Adrenal gland (tissue), 12 donors: ENCODE measurements around the gene SURF4. TPM values are rescaled to one million over a fixed set of nuclear protein-coding genes. Genes with fewer than 3 reads are reported as not detected.

Experiments used
- DNase-seq, 7 donors: peaks; one replicate each; pipeline ENCODE4 v3.0.0-alpha.2; 2019 to 2020
- H3K27ac ChIP-seq, 5 donors: fragments of 200-600 bp; sonication (generic) in 4 of 5; 1 replicate in 3 of 5; 2 replicates in 2 of 5; pipeline versions ENCODE4 v1.5.1 to v1.8.0; 2016 to 2020; ENCODE audit warnings: mild to moderate bottlenecking in 1 of 5
- H3K27me3 ChIP-seq: fragments of 200-600 bp; 2 replicates; pipeline ENCODE4 v1.8.0; 2021
- H3K36me3 ChIP-seq, 2 donors: fragments of 200-600 bp; replicated peaks in 1 of 2; 1 replicate in 1 of 2; 2 replicates in 1 of 2; pipeline versions ENCODE4 v1.5.1 to v1.8.0; 2018 to 2022
- H3K4me1 ChIP-seq, 2 donors: fragments of 200-600 bp; replicated peaks in 1 of 2; 1 replicate in 1 of 2; 2 replicates in 1 of 2; pipeline versions ENCODE4 v1.5.1 to v1.8.0; 2018 to 2021
- H3K4me3 ChIP-seq, 4 donors: fragments of 200-600 bp; sonication (generic) in 3 of 4; one replicate each; pipeline ENCODE4 v1.5.1; 2016 to 2018
- H3K9me3 ChIP-seq, 3 donors: fragments of 200-600 bp; sonication (generic) in 1 of 3; replicated peaks in 1 of 3; 1 replicate in 2 of 3; 2 replicates in 1 of 3; pipeline versions ENCODE4 v1.5.1 to v1.8.0; 2016 to 2021
- CTCF ChIP-seq, 6 experiments: fragments of 450-650 bp in 4 of 6; fragments of 200-600 bp in 2 of 6; sonication (generic) in 1 of 6; IDR thresholded peaks; 1 replicate in 5 of 6; 2 replicates in 1 of 6; pipeline versions ENCODE4 v1.5.1 to v1.8.0; 2016 to 2021; ENCODE audit warnings: antibody characterized with exemption in 6 of 6, mild to moderate bottlenecking in 2 of 6, moderate library complexity in 1 of 6
- POLR2A ChIP-seq, 2 donors: fragments of 450-650 bp; IDR thresholded peaks; one replicate each; pipeline ENCODE4 v1.6.1; 2017; ENCODE audit warnings: antibody characterized with exemption in 2 of 2, mild to moderate bottlenecking in 2 of 2, moderate library complexity in 1 of 2
- WGBS, 4 donors: extraction: QIAGEN DNeasy Blood & Tissue Kit in 2 of 4; methylation state at CpG; one replicate each; pipeline versions ENCODE4 v1.1.5 to v1.1.7; 2013 to 2017; 5-methylcytosine and 5-hydroxymethylcytosine counted together
- intact Hi-C, 2 donors: fragments of 100-400 bp; cut with DNase I; formaldehyde crosslinking; loops; one replicate each; pipeline versions ENCODE4 v1.14.1 to v1.15.0; 2022 to 2023
- polyA plus RNA-seq, 3 donors: library from polyadenylated mRNA; stranded (reverse); fragments of 200-250 nt in 2 of 3; fragments of 350-450 nt in 1 of 3; fragmentation: Illumina TruSeq in 1 of 3; extraction: RNeasy Lipid Tissue Mini Kit (QIAGEN cat#74804) in 1 of 3; gene quantifications; one replicate each; pipeline ENCODE4 v1.2.3, GENCODE V29; 2013 to 2014
- total RNA-seq, 9 donors: library from RNA; depleted of rRNA in 4 of 9; stranded (reverse); fragments of >200 nt in 4 of 9; fragments of 120-200 nt in 1 of 9; fragmentation: NEBNext Ultra II Directional in 1 of 9; extraction: Animal tissue kit (Norgen Biotek cat#: 25700) in 1 of 9; gene quantifications; one replicate each; pipeline versions ENCODE4 v1.1.0 to v1.2.4, GENCODE V29; 2013 to 2023
- donor health status: healthy with polysubstance abuse.
- donor health status: Bipolar disorder and iron deficiency.
- donor health status: DM: yes; HTN: yes; CAD: no.
- donor health status: DM: no; HTN: no; CAD: no.
- donor health status: DM: no; HTN: no; CAD: no.
- donor health status: DM: yes; HTN: yes; CAD: no.

SURF4 gene
- total and polyA plus RNA-seq, 12 donors = 43.4 to 340 (median 177) TPM

GRCh38 chr9:133406480-133407307, 30.8 kb upstream of the SURF4 start:
- WGBS, 4 donors = 60 to 87% (median 68%) methylated on average over 10 to 24 of the region's 24 CpGs
- TF ChIP-seq CTCF (IDR thresholded peaks at IDR 0.05) (peak; percentile 67 to 90 (median 80)), POLR2A (IDR thresholded peaks at IDR 0.05) (no peak)
- Histone ChIP-seq H3K4me3 (no peak overlapping the region), H3K27me3 (no peaks in the 10 kb centered on the region), H3K27ac (peak overlapping the region in 3 of 5 donors; percentile 44 to 74 (median 70)), H3K36me3 (peaks cover 0 to 60% of the 10 kb centered on the region in 2 donors), H3K4me1 (peaks cover 10 to 29% of the 10 kb centered on the region in 2 donors), H3K9me3 (no peaks in the 10 kb centered on the region)
- DNase-seq = peak; percentile 69 to 90 (median 79)
- intact Hi-C loops = loop anchor here in 1 of 2 donors (5.0 to 10.0 kb wide), 2 partner anchors 81 to 222 kb away; no protein-coding TSS in a partner anchor

- H3K36me3 ChIP-seq = peaks cover 0 to 51% of the 10 kb centered on the region in 2 donors
- WGBS, 4 donors = 45 to 64% (median 55%) methylated on average over 14 to 19 of the region's 19 CpGs
- no peak for TF ChIP-seq CTCF (IDR thresholded peaks at IDR 0.05)
- TF ChIP-seq POLR2A (IDR thresholded peaks at IDR 0.05) = no peak
- H3K9me3 ChIP-seq = no peaks in the 10 kb centered on the region
- DNase-seq = peak in 5 of 7 donors; percentile 52 to 74 (median 71)
- H3K4me1 ChIP-seq = peaks cover 10 to 29% of the 10 kb centered on the region in 2 donors
- intact Hi-C loops = loop anchor here in 1 of 2 donors (5.0 to 10.0 kb wide), 2 partner anchors 82 to 221 kb away; no protein-coding TSS in a partner anchor
- no peaks in the 10 kb centered on the region for H3K27me3 ChIP-seq
- peak overlapping the region in 3 of 5 donors; percentile 70 to 83 (median 74) for H3K27ac ChIP-seq
- no peak overlapping the region for H3K4me3 ChIP-seq
Measured at GRCh38 chr9:133405508-133406438, 29.9 kb upstream of the SURF4 start.

DNA sequence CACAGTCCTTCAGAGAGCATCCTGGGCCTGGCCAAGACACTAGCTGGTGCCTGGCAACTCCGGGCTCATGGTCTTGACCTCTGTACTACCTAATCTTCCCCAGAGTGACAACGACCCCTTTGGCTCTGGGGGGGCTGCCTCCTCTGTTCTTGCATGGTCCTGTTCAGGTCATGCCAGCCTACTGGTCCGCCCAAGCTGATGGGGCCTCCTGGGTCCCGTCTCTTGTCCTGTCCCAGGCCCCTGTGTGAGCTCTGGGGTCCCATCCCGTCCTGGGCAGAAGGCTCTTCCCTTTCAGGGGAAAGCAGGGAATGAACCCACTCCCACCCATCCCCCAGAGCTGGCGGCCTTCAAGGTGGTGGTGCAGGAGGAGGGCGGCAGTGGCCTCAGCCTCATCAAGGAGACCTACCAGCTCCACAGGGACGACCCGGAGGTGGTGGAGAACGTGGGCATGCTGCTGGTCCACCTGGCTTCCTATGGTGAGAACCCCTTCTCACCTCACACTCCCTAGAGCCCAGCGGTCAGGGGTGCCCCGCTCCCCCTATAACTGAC, 28.7 kb upstream of the SURF4 start:
- DNase-seq = no peak
- Histone ChIP-seq H3K27me3 (no peaks in the 10 kb centered on the region), H3K27ac (peak overlapping the region in 1 of 5 donors; percentile 83), H3K9me3 (no peaks in the 10 kb centered on the region), H3K4me3 (no peak overlapping the region), H3K36me3 (peaks cover 0 to 39% of the 10 kb centered on the region in 2 donors), H3K4me1 (peaks cover 10 to 29% of the 10 kb centered on the region in 2 donors)
- intact Hi-C loops = loop anchor here in 1 of 2 donors (5.0 to 10.0 kb wide), 2 partner anchors 83 to 220 kb away; no protein-coding TSS in a partner anchor
- TF ChIP-seq CTCF (IDR thresholded peaks at IDR 0.05) (no peak), POLR2A (IDR thresholded peaks at IDR 0.05) (no peak)
- WGBS, 4 donors = 84 to 88% (median 85%) methylated on average over 6 to 12 of the region's 12 CpGs
